Right renal cortex interstitium (tissue), 3 donors: ENCODE measurements around the gene RAB40B. TPM values are rescaled to one million over a fixed set of nuclear protein-coding genes. Genes with fewer than 3 reads are reported as not detected.

Experiments used
- DNase-seq, 3 donors: peaks; one replicate each; pipeline ENCODE4 v3.0.0-alpha.2; 2013; ENCODE audit warnings: low read depth in 3 of 3, low spot score in 2 of 3
- polyA plus RNA-seq, 3 donors: library from polyadenylated mRNA; unstranded; fragments of 120-200 nt; gene quantifications; one replicate each; pipeline ENCODE4 v1.2.1, GENCODE V29; 2013; ENCODE audit not compliant: insufficient read length in 3 of 3

Gene RAB40B
- polyA plus RNA-seq, 3 donors = 15.1 to 17.4 (median 17.2) TPM

DNA sequence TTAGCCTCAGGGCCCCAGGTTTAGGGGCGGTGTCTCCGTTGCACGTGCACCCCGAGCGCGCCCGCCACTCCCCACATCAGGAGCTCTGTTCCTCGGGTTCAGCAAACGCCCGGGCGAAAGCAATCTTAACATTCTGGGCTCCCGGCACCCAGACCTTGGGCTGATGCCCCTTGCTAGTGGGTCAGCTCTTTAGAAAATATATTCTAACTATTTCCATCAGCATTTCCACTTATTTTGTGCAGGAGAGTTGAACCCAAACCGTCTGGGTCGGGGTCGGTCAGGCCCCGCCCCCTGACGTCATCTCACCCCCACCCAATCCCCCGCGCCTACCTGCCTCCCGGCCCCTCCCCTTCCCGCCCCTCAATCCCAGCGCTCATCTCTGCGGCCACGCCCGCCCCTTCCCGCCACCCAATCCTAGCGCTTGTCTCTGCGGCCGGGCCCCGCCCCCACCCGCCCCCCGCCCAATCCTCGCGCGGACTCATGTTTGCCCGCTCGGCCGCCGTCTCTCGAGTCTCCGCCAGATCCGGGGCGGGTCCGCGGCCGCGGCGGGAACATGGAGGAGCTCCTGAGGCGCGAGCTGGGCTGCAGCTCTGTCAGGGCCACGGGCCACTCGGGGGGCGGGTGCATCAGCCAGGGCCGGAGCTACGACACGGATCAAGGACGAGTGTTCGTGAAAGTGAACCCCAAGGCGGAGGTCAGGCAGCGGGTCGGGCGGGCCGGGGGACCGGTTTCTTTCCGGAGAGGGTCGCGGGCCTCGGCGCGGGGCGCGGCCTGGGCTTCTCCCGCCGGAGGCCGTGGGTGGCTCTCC is 17.9 kb upstream of the RAB40B start, which contains the start of gene FN3KRP:
Gene FN3KRP (plus strand): TSS at position 504 of the 808 bp plus-strand sequence. CDS start 50 bp downstream, at position 554.
- DNase-seq = peak; percentile 78 to 91 (median 85)

DNA sequence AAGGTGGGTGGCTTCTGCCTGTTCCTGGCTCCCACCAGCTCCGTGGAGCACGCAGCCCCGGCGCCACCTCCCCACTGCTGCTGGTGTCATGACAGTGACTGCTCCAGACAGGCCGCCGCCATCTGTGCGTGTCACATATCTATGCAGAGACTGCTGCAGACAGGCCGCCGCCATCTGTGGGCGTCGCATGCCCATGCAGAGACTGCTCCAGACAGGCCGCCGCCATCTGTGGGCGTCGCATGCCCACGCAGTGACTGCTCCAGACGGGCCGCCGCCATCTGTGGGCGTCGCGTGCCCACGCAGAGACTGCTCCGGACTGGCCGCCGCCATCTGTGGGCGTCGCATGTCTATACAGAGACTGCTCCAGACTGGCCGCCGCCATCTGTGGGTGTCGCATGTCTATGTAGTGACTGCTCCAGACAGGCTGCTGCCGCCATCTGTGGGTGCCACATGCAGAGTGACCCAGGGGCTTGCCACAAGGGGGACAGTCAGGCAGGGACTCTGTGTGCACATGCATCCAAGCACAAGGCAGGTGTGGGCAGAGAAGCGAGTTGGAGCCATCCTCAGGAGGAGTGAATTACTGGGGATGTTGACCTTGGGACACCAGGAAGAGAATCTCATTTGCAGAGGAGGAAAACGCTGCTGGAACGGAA is 14.7 kb upstream of the RAB40B start:
- no peak for DNase-seq

DNA sequence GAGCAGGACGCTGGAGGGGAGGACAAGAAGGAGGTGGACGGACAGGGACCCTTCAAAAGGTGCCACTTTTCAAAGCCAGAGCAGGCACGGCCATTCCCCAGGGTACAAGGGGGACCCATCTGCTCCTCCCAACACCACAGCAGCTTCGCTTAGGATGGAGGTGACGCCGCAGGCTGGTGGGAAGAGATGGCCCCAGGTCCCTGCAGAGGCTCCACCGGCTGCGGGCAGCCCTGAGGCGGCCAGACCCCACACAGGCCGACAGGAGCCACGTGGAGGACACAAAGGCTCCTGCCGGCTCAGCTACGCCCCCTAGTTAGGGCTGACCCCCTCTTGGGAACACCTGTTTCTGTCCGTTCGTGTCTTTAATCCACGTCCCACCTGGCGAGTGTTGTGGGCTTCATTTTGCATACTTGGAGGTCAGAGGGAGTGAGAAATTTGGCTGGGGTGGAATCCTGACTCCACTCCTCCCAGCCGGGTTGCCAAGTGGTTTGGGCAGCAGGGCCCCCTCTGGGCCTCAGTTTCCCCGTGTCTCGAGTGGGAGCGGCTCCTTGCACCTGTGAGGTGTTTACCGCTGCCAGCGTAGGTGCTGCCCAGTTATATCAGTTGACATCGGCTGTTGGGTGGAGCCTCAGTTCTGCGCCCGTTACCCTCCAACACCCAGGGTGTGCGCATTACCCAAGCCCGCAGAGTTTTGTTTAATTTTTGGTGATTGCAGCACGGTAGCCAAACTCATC is 12.2 kb upstream of the RAB40B start:
- no peak for DNase-seq

DNA sequence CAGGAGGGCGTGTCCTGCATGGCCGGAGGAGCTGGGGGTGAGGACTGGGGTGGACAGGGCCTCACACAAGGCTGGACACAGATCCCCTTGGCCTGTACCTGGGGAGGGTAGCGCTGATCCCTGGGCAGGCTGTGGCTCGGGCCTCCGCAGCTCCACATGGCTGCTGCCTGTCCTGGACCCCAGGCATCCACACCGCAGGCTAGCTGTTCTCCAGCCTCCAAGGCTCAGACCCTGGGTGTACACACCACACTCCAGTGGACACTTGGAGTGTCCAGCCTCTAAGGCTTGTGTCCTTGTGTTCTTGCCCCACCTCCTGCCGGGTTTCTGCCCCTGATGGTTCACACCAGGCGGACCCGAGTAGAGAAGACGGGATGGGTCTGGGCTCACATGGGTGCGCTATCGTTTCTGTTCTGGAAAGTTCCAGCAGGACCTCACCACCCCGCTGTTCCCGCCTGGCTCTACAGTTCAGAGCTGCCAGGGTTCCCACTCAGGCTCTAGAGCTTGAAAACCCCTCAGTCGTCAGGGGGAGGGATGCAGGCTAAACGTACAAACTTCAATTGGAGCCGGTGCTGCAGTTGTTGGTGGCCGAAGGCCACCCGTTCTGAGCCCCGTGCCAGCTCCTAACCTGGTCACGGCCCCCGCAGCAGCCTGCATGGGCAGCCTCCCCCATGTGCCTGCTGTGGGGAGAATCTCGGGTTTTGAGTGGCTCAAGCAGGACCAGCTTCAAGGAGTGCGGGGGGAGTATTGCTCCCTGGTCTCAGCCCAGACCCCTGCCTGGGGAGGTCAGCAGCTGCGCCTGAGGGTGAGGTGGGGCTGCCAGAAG is 11.4 kb upstream of the RAB40B start:
- DNase-seq = no peak

DNA sequence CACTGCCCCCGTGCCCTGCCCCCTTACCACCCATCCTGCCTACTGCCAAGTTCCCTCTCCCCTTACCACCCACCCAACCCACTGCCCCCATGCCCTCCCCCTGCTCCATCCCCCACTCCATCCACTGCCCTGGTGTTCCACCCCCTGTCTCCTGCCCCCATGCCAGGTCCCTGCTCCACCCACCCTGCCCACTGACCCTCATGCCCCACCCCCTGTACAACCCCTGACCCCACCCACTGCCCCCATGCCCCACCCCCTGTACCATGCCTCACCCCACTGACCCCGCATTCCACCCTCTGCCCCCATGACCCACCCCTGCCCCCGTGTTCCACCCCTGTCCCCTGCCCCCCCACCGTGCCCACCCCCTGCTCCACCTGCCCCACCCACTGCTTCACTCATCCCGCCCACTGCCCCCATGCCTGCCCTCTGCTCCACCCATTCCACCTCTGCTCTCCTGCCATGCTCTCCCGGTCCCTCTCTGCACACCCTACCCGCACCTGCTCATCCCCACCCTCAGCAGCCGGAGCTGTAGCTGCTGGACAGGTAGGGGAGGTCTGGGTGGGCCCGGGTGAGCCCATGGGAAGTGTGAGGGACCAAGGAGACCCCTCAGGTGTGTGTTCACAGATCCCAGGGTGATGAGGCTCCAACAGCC is 10.7 kb upstream of the RAB40B start:
- no peak for DNase-seq

DNA sequence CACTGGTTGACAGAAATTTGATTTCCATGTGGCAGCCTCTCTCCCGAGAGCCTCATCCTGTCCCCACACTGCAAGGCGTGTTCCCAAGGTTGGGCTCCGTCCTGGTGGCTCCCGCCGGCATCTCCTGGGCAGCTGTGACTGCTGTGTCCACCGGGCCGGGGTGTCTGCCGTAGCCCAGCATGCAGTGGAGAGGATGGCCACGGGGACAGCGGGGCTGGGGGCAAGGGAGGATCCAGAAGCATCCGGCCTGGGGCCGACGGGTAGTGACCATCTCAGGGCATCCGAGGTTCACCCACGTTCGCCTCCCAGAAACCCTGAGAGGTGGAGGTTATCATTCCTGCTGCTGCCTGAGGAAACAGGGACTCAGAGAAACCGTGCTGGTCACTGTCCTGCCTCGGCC is 7.3 kb upstream of the RAB40B start:
- DNase-seq = no peak

DNA sequence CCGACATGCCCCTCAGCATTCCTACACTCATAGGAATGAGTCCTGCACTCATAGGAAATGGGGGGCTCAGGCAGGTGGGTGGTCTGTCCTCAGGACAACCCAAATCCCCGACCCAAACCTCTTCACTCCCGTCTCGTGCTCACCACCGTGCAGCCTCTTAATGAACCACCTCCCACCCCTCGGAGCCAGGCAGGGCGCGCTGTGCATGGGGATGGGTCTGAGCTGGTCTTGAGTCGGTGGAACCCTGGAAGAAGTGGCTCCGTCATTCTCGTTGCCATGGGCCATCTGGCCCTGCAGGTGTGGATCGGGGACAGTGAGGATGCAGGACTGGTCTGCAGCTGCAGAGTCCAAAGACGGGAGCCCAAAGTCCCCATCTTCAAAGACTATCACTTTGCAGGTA is 6.4 kb upstream of the RAB40B start:
- DNase-seq = no peak

DNA sequence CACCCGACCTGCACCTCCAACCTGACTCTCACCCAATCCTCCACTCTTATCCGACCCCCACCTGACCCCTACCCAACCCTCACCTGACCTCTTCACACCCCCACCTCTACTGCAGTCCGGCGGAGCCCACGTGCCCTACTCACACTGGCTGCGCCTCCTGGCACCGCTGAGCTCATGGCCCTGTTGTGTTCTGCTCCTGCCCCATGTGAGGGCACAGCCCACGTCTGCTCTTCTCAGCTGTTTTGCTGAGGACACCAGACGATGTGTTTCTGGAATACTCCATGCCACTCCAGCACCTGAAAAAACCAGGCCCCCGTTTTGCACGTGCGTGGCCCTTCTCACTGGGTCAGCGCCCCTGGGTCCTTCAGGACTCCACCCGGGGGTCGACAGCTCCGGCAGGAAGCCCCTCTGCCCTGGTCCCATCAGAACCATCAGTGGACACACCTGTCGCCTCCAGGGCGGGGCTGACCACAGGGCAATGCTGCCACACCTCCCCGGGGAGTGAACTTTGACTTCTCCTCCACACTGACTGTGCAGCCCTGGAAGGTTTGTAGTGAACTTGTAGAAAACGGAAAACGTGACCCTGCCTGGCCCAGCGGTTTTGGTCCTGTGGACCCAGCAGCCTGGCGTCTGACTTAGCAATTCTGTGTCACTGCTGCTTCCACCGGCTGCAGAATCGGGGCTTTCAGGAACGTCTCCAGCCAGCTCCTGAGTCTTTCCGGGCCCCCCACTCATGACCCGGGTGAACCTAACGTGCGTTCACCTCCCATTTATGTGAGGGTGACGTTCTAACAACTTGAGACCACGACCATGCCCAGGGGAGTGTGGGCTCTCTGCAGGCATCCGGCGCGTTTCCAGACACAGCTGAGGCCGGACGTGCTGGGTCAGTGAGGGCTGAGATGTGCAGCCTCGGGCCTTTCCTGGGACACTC is 5.7 kb upstream of the RAB40B start:
- no peak for DNase-seq

DNA sequence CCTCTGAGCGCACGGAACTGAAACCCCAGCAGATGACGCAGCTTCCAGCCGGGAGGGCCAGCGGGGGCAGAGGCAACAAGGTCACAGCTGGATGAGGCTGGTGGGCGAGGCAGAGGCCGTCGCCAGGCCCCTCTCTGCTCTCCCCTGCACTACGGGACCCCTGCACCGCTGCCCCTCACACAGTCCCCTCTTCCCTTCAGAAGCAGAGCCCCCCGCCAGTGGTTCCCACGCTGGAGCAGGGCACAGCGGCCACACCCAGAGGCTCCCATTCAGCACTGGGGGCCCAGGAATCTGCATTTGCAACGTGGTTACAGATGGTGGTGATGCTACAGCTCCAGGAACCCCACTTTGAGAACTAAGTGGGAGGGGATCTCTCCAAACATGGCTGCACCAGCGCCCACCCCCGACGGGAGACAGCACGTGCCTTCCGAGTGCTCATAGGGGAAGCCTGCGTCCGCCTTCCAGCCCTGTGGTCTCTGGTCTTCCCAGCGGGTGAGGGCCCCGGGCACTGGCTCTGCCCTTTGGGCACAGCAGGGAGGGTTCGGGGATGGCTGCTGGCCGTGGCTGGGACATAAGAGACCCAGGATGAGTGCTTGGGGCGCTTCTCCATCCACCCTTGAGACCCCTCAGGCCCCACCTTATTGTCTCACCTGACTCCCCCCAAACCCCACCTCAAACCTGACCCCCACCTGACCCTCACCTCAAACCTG is 4.7 kb upstream of the RAB40B start:
- DNase-seq = no peak

DNA sequence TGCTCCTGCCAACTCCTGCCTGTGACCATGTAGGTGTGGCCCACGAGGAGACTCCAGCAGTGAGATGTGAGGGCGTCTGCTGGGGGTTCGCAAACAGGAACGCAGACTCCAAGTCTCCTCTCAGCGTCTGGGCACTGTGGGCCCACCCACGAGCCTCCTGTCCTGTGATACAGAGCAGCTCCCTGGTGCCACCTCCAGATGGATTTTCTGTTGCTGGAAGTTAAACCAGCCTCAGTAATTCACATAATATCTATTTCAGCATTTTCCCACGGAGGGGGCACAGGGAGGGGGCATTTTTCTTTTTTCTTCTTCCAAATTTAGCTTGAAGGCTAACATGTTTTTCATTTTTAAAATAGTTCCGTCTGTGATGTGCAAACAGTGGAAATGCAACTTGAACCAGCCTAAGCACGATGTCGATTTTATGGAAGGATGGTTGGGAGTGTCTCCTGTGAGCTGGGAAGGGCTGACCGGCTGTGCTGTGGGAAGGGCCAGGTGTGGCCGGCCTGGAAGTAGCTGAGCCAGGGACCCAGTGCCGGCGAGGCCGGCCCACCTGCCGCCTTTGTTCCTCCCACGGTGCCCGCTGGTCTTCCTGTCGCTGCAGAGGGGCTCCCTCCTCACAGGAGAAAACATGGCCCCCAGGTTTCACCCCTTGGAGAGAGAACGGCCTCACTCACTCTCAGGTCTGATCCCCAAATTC is 3.9 kb upstream of the RAB40B start:
- no peak for DNase-seq

DNA sequence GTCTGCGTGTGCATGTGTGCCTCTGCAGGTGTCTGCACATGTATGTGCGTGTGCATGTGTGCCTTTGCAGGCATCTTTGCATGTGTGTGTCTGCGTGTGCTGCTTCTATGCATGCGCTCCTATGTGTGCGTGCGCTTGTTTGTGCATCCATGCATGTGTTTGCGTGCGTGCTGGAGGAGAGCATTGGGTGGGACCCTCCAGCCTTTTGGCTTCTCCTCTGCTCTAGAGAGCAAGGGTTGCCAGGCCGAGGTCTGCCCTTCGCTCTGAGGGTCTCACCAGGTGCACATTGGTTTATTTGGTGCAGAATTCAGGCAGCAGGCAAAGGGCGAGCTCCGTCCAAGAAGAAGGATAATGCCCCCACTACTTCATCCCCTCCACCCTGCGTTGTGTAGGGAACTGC is 1.1 kb upstream of the RAB40B start:
- DNase-seq = no peak

DNA sequence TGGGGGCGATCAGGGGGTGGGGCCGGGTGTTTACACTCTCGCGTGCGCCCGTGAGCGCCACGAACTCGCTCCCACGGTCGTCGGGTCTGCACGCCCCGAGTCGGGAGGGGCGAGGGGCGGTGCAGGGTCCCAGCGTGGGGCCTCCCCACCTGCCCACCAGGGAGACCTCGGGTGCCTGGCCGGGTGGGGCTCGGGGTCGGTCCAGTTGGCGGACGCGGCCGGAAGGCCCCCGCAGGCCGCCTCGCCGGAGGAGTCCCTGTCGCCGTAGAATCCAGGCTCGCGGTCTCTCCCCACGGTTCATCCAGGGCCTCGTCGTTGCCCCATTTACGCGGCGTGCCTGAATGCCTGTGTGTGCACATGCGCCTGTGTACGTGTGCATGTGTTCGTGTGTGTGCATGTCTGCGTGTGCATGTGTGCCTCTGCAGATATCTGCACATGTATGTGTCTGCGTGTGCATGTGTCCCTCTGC is 510 bp upstream of the RAB40B start:
- DNase-seq = no peak

DNA sequence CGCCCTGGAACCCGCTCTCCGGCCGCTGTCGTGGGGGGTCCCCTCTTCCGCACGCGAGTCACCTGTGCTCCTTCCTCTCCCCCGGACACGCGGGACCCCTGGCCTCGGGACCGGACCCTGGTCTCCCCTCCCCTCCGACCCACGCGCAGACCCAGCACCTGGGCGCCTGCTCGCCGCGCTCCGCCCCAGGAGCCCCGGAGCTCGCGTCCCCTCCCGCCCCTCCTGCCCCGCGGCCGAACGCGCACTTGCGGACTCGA is 762 bp downstream of the RAB40B start:
- no peak for DNase-seq

DNA sequence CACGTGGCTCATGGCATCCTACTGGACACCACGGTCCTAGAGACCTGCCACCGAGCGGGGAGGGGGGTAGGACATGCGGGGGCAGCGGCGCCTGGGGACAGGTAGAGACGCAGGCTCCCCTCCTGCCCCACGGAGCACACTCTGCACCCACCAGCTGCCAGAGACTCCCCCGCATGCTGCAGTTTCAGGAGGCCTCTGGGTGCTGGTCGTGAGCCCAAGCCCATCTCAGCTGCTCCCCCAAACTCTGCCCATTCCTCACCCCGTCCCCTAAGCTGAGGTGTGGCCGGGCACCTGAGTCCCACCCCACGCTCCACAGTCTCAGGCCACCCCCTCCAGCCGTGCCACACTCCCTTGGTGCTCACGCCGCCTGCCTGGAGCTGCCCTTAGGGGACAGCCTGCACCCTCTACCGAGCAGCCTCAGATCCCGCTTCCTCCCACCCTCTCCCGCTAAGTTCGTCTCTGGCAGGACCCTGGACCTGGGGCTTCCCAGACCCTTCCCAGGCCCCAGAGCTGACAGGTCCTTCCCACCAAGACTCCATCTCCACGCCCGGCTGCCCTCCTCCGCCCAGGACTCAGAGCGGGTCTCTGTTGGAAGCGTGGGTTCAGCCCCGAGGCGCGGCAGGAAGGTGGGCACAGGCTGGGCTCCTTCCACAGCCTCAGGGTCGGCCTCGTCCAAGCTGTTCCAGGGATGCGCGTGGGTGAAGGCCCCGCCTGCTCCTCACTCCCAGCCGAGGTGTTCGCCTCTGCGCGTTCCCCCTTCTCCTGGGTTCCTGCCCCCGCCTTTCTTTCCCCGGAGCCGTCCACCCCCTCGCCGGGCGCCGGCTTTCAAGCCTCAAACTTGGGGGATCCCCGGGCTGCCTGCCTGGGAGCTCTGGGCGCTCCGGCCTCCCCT is 1.3 kb downstream of the RAB40B start:
- no peak for DNase-seq

DNA sequence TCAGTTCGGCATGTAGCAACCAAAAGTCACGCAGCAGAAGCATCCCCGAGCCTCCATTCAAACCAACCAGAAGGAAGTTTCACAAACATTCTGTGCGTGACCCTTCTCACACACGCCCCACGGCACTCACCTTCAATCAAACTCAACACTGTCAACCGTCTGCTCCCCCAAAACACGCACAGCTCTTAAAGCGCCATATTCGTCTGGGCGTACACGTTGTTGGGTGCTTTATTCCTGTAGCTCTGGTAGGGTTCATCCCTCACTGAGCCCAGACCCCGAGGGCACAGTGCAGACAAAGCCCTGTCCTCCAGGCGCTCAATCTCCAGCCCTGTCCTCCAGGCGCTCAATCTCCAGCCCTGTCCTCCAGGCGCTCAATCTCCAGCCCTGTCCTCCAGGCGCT is 2.2 kb downstream of the RAB40B start:
- DNase-seq = no peak

DNA sequence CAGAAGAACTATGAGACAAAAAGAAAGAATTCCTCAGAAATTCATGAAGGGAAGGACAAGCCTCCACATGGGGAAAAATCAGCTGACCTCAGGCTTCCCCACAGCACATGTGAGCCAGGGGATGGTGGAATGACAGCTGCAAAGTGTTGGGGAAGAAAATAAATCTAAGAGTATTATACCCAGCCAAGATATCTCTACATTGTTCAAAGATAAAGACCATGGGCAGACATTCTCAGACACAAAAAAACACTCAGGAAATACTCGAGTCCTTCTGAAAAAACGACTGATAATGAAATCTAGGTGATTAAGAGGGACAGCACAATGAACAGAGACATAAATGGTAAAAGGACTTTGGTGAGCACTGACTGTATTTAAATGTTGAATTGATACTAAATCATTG is 3.9 kb downstream of the RAB40B start:
- no peak for DNase-seq
